GM23338 (cell line): ENCODE results near the gene NXPH2. TPM values are rescaled to one million over a fixed set of nuclear protein-coding genes. Genes with fewer than 3 reads are reported as not detected.

Source experiments
- ATAC-seq: fragments of 200-7000 bp; cut with Tn5 transposase; 3 replicates; pipeline ENCODE4 v1.9.1; 2020
- DNase-seq: peaks from one replicate; pipeline ENCODE4 v3.0.0-alpha.2; 2015; ENCODE audit warnings: low spot score
- H2AFZ ChIP-seq: fragments of 200-600 bp; sonication (generic); 2 replicates; pipeline ENCODE4 v1.8.0; 2016; ENCODE audit warnings: antibody characterized with exemption, mild to moderate bottlenecking, moderate library complexity
- H3F3A ChIP-seq: fragments of 200-600 bp; sonication (generic); replicated peaks from 2 replicates; pipeline ENCODE4 v1.8.0; 2017; ENCODE audit warnings: antibody characterized with exemption, mixed run types, low read depth
- H3K27ac ChIP-seq: fragments of 200-600 bp; sonication (generic); 2 replicates; pipeline ENCODE4 v1.6.1; 2016; ENCODE audit warnings: low read depth
- H3K27me3 ChIP-seq: fragments of 200-600 bp; sonication (generic); 2 replicates; pipeline ENCODE4 v1.8.0; 2016; ENCODE audit warnings: mild to moderate bottlenecking, mixed run types, moderate library complexity; ENCODE audit not compliant: insufficient read depth
- H3K36me3 ChIP-seq: fragments of 200-600 bp; sonication (generic); 2 replicates; pipeline ENCODE4 v1.8.0; 2016; ENCODE audit warnings: mild to moderate bottlenecking; ENCODE audit not compliant: insufficient read depth
- H3K4me1 ChIP-seq: fragments of 200-600 bp; sonication (generic); 2 replicates; pipeline ENCODE4 v1.8.0; 2016; ENCODE audit warnings: mild to moderate bottlenecking, moderate library complexity; ENCODE audit not compliant: insufficient read depth
- H3K4me2 ChIP-seq: fragments of 200-600 bp; sonication (generic); 2 replicates; pipeline ENCODE4 v1.7.1; 2017; ENCODE audit warnings: mixed run types
- H3K4me3 ChIP-seq: fragments of 200-600 bp; sonication (generic); 2 replicates; pipeline ENCODE4 v1.6.1; 2016; ENCODE audit warnings: mixed run types
- H3K79me2 ChIP-seq: fragments of 200-600 bp; sonication (generic); replicated peaks from 2 replicates; pipeline ENCODE4 v1.8.0; 2017; ENCODE audit warnings: mild to moderate bottlenecking; ENCODE audit not compliant: insufficient read depth
- H3K9me2 ChIP-seq: fragments of 200-600 bp; sonication (generic); 2 replicates; pipeline ENCODE4 v1.8.0; 2017; ENCODE audit not compliant: insufficient read depth
- H4K20me1 ChIP-seq: fragments of 200-600 bp; sonication (generic); replicated peaks from 2 replicates; pipeline ENCODE4 v1.8.0; 2017; ENCODE audit warnings: mild to moderate bottlenecking; ENCODE audit not compliant: insufficient read depth
- H3K27ac Mint-ChIP-seq: 2 replicates; pipeline ENCODE4 v1.8.0; 2020; ENCODE audit warnings: inconsistent platforms, mild to moderate bottlenecking, moderate library complexity, mixed read lengths
- H3K27me3 Mint-ChIP-seq: 3 replicates; pipeline ENCODE4 v1.8.0; 2022; ENCODE audit warnings: low read depth, mild to moderate bottlenecking, moderate library complexity, mixed read lengths, inconsistent platforms; ENCODE audit not compliant: insufficient read depth, poor library complexity
- H3K36me3 Mint-ChIP-seq: 3 replicates; pipeline ENCODE4 v1.8.0; 2021; ENCODE audit warnings: low read depth, mild to moderate bottlenecking, inconsistent platforms, moderate library complexity, mixed read lengths
- H3K4me1 Mint-ChIP-seq: 3 replicates; pipeline ENCODE4 v1.8.0; 2020; ENCODE audit warnings: mild to moderate bottlenecking, inconsistent platforms, mixed read lengths
- H3K4me3 Mint-ChIP-seq: 3 replicates; pipeline ENCODE4 v1.8.0; 2021; ENCODE audit warnings: moderate library complexity, mild to moderate bottlenecking, inconsistent platforms, mixed read lengths
- H3K9me3 Mint-ChIP-seq: 3 replicates; pipeline ENCODE4 v1.8.0; 2020; ENCODE audit warnings: moderate library complexity, mild to moderate bottlenecking, inconsistent platforms, mixed read lengths
- EZH2 ChIP-seq: fragments of 200-600 bp; sonication (generic); IDR thresholded peaks from one replicate; pipeline ENCODE4 v1.8.0; 2017; ENCODE audit warnings: antibody characterized with exemption, mild to moderate bottlenecking, low read depth; ENCODE audit not compliant: unreplicated experiment
- EZH2phosphoT487 ChIP-seq: fragments of 200-600 bp; sonication (generic); IDR thresholded peaks from one replicate; pipeline ENCODE4 v1.8.1; 2018; ENCODE audit warnings: antibody characterized with exemption; ENCODE audit not compliant: unreplicated experiment
- POLR2AphosphoS5 ChIP-seq: IDR thresholded peaks from 2 replicates; pipeline ENCODE4 v1.6.1; 2016; ENCODE audit warnings: antibody characterized with exemption, low read depth
- ZNF114 ChIP-seq: fragments of 250-450 bp; sonication (Bioruptor Pico); IDR thresholded peaks from 2 replicates; pipeline ENCODE4 v1.5.0; 2020; ENCODE audit warnings: mild to moderate bottlenecking, moderate library complexity
- polyA plus RNA-seq: library from polyadenylated mRNA; unstranded; fragments of >200 nt; fragmentation: Nextera tagmentation; extraction: Ambion mirVana; gene quantifications from 2 replicates; pipeline ENCODE4 v1.2.1, GENCODE V29; 2016
- total RNA-seq: library from RNA; depleted of rRNA; stranded (reverse); fragments of >200 nt; shearing (Covaris generic); gene quantifications from 2 replicates; pipeline ENCODE4 v1.2.3, GENCODE V29; 2014
- TF ChIP-seq, protein P1 (sequence below): fragments of 250-450 bp; sonication (Bioruptor Pico); IDR thresholded peaks from 2 replicates; pipeline ENCODE4 v1.5.0; 2020; ENCODE audit warnings: mild to moderate bottlenecking, moderate library complexity
- TF ChIP-seq, protein P2 (sequence below), 2 experiments: fragments of 200-600 bp in 1 of 2; sonication (generic) in 1 of 2; conservative IDR thresholded peaks; 2 replicates each; pipeline versions ENCODE4 v1.5.1 to v1.6.1; 2016 to 2017; ENCODE audit warnings: antibody characterized with exemption in 2 of 2, low read depth in 2 of 2, mild to moderate bottlenecking in 2 of 2, moderate library complexity in 1 of 2
- TF ChIP-seq, protein P3 (sequence below): IDR thresholded peaks from 2 replicates; pipeline ENCODE4 v1.6.1; 2016; ENCODE audit warnings: antibody characterized with exemption
- TF ChIP-seq, protein P4 (sequence below): IDR thresholded peaks from one replicate; pipeline ENCODE4 v1.6.1; 2018; ENCODE audit warnings: antibody characterized with exemption; ENCODE audit not compliant: unreplicated experiment

NXPH2 gene
- total and polyA plus RNA-seq, 2 experiments from 2014 or later: 2.7 to 8.3 TPM

- DNase-seq: no peak
- Histone ChIP-seq H3K4me1 (no peaks in the 10 kb centered on the region), H3K9me2 (no peaks in the 10 kb centered on the region), H3K36me3 (peaks cover 7% of the 10 kb centered on the region; the same call in 1 of the 2 replicates), H3K4me3 (no peak overlapping the region), H3K79me2 (no peaks in the 10 kb centered on the region), H2AFZ (no peak overlapping the region), H3K27me3 (no peaks in the 10 kb centered on the region), H3K4me2 (no peak overlapping the region), H3K27ac (no peak overlapping the region), H3F3A (no peaks in the 10 kb centered on the region), H4K20me1 (no peaks in the 10 kb centered on the region)
- Mint-ChIP-seq H3K4me3 (no peak overlapping the region), H3K9me3 (peaks cover 7% of the 10 kb centered on the region), H3K36me3 (peaks cover 3% of the 10 kb centered on the region; the same call in 2 of the 3 replicates), H3K4me1 (no peaks in the 10 kb centered on the region), H3K27me3 (no peaks in the 10 kb centered on the region), H3K27ac (no peak overlapping the region)
- TF ChIP-seq, protein P1, sequence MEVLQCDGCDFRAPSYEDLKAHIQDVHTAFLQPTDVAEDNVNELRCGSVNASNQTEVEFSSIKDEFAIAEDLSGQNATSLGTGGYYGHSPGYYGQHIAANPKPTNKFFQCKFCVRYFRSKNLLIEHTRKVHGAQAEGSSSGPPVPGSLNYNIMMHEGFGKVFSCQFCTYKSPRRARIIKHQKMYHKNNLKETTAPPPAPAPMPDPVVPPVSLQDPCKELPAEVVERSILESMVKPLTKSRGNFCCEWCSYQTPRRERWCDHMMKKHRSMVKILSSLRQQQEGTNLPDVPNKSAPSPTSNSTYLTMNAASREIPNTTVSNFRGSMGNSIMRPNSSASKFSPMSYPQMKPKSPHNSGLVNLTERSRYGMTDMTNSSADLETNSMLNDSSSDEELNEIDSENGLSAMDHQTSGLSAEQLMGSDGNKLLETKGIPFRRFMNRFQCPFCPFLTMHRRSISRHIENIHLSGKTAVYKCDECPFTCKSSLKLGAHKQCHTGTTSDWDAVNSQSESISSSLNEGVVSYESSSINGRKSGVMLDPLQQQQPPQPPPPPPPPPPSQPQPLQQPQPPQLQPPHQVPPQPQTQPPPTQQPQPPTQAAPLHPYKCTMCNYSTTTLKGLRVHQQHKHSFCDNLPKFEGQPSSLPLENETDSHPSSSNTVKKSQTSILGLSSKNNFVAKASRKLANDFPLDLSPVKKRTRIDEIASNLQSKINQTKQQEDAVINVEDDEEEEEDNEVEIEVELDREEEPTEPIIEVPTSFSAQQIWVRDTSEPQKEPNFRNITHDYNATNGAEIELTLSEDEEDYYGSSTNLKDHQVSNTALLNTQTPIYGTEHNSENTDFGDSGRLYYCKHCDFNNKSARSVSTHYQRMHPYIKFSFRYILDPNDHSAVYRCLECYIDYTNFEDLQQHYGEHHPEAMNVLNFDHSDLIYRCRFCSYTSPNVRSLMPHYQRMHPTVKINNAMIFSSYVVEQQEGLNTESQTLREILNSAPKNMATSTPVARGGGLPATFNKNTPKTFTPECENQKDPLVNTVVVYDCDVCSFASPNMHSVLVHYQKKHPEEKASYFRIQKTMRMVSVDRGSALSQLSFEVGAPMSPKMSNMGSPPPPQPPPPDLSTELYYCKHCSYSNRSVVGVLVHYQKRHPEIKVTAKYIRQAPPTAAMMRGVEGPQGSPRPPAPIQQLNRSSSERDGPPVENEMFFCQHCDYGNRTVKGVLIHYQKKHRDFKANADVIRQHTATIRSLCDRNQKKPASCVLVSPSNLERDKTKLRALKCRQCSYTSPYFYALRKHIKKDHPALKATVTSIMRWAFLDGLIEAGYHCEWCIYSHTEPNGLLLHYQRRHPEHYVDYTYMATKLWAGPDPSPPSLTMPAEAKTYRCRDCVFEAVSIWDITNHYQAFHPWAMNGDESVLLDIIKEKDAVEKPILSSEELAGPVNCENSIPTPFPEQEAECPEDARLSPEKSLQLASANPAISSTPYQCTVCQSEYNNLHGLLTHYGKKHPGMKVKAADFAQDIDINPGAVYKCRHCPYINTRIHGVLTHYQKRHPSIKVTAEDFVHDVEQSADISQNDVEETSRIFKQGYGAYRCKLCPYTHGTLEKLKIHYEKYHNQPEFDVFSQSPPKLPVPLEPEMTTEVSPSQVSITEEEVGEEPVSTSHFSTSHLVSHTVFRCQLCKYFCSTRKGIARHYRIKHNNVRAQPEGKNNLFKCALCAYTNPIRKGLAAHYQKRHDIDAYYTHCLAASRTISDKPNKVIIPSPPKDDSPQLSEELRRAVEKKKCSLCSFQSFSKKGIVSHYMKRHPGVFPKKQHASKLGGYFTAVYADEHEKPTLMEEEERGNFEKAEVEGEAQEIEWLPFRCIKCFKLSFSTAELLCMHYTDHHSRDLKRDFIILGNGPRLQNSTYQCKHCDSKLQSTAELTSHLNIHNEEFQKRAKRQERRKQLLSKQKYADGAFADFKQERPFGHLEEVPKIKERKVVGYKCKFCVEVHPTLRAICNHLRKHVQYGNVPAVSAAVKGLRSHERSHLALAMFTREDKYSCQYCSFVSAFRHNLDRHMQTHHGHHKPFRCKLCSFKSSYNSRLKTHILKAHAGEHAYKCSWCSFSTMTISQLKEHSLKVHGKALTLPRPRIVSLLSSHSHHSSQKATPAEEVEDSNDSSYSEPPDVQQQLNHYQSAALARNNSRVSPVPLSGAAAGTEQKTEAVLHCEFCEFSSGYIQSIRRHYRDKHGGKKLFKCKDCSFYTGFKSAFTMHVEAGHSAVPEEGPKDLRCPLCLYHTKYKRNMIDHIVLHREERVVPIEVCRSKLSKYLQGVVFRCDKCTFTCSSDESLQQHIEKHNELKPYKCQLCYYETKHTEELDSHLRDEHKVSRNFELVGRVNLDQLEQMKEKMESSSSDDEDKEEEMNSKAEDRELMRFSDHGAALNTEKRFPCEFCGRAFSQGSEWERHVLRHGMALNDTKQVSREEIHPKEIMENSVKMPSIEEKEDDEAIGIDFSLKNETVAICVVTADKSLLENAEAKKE: no peak
- ATAC-seq: no peak
These were observed 142.5 kb downstream of the NXPH2 start for GRCh38 chr2:138637686-138638085.

- Mint-ChIP-seq H3K4me1 (no peaks in the 10 kb centered on the region), H3K36me3 (peaks cover 6% of the 10 kb centered on the region; the same call in 2 of the 3 replicates), H3K9me3 (peaks cover 10% of the 10 kb centered on the region), H3K27ac (no peak overlapping the region), H3K4me3 (no peak overlapping the region), H3K27me3 (no peaks in the 10 kb centered on the region)
- no peaks in the 10 kb centered on the region for H3K79me2 ChIP-seq
- no peaks in the 10 kb centered on the region for H3K9me2 ChIP-seq
- DNase-seq (no peak), ATAC-seq (no peak)
- no peak overlapping the region for H3K27ac ChIP-seq
- H3K36me3 ChIP-seq: peaks cover 7% of the 10 kb centered on the region; the same call in 1 of the 2 replicates
- H3K4me2 ChIP-seq: no peak overlapping the region
- no peak overlapping the region for H2AFZ ChIP-seq
- no peaks in the 10 kb centered on the region for H3K4me1 ChIP-seq
- H4K20me1 ChIP-seq: no peaks in the 10 kb centered on the region
- no peak overlapping the region for H3K4me3 ChIP-seq
- H3K27me3 ChIP-seq: no peaks in the 10 kb centered on the region
- no peaks in the 10 kb centered on the region for H3F3A ChIP-seq
- TF ChIP-seq, protein P2, sequence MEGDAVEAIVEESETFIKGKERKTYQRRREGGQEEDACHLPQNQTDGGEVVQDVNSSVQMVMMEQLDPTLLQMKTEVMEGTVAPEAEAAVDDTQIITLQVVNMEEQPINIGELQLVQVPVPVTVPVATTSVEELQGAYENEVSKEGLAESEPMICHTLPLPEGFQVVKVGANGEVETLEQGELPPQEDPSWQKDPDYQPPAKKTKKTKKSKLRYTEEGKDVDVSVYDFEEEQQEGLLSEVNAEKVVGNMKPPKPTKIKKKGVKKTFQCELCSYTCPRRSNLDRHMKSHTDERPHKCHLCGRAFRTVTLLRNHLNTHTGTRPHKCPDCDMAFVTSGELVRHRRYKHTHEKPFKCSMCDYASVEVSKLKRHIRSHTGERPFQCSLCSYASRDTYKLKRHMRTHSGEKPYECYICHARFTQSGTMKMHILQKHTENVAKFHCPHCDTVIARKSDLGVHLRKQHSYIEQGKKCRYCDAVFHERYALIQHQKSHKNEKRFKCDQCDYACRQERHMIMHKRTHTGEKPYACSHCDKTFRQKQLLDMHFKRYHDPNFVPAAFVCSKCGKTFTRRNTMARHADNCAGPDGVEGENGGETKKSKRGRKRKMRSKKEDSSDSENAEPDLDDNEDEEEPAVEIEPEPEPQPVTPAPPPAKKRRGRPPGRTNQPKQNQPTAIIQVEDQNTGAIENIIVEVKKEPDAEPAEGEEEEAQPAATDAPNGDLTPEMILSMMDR (conservative IDR thresholded peaks at IDR 0.05; ENCODE audit: low read depth in 2 of 2): no peak
- TF ChIP-seq, protein P3, sequence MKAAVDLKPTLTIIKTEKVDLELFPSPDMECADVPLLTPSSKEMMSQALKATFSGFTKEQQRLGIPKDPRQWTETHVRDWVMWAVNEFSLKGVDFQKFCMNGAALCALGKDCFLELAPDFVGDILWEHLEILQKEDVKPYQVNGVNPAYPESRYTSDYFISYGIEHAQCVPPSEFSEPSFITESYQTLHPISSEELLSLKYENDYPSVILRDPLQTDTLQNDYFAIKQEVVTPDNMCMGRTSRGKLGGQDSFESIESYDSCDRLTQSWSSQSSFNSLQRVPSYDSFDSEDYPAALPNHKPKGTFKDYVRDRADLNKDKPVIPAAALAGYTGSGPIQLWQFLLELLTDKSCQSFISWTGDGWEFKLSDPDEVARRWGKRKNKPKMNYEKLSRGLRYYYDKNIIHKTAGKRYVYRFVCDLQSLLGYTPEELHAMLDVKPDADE: no peak
- TF ChIP-seq EZH2 (no peak), POLR2AphosphoS5 (no peak), ZNF114 (CRISPR knock-in tag) (no peak), EZH2phosphoT487 (no peak)
- TF ChIP-seq, protein P4, sequence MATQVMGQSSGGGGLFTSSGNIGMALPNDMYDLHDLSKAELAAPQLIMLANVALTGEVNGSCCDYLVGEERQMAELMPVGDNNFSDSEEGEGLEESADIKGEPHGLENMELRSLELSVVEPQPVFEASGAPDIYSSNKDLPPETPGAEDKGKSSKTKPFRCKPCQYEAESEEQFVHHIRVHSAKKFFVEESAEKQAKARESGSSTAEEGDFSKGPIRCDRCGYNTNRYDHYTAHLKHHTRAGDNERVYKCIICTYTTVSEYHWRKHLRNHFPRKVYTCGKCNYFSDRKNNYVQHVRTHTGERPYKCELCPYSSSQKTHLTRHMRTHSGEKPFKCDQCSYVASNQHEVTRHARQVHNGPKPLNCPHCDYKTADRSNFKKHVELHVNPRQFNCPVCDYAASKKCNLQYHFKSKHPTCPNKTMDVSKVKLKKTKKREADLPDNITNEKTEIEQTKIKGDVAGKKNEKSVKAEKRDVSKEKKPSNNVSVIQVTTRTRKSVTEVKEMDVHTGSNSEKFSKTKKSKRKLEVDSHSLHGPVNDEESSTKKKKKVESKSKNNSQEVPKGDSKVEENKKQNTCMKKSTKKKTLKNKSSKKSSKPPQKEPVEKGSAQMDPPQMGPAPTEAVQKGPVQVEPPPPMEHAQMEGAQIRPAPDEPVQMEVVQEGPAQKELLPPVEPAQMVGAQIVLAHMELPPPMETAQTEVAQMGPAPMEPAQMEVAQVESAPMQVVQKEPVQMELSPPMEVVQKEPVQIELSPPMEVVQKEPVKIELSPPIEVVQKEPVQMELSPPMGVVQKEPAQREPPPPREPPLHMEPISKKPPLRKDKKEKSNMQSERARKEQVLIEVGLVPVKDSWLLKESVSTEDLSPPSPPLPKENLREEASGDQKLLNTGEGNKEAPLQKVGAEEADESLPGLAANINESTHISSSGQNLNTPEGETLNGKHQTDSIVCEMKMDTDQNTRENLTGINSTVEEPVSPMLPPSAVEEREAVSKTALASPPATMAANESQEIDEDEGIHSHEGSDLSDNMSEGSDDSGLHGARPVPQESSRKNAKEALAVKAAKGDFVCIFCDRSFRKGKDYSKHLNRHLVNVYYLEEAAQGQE: no peak
These were observed 143.1 kb downstream of the NXPH2 start for GRCh38 chr2:138637061-138637460.
